GM12873 (cell line): Measurements from ENCODE around the gene SLC12A5.

ENCODE experiments used
- TF ChIP-seq, protein P1 (sequence below): IDR thresholded peaks from 2 replicates; pipeline ENCODE4 v1.5.1; 2012; ENCODE audit warnings: low read depth, mild to moderate bottlenecking, moderate library complexity, low read length, control low read depth; ENCODE audit not compliant: insufficient read depth; ENCODE audit errors: missing control alignments

SLC12A5 gene

DNA sequence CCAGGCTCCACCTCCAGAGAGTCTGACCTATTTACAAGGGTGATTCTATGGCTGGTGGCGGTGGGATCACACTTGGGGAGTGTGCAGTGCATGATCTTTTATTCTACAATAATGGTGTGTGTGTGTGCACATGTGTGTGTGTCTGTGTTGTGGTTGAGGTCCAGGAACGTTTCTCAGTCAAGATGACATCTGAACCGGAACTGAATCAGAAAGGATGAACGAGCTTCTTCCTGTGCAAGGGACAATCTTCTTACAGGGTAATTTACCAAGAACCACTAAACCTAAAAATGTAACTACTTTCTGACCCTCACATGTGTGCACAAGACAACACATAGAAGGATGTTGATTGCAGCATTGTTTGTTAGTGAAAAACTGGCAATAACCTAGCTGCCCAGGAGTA, 11.7 kb upstream of the SLC12A5 start:
- TF ChIP-seq, protein P1, sequence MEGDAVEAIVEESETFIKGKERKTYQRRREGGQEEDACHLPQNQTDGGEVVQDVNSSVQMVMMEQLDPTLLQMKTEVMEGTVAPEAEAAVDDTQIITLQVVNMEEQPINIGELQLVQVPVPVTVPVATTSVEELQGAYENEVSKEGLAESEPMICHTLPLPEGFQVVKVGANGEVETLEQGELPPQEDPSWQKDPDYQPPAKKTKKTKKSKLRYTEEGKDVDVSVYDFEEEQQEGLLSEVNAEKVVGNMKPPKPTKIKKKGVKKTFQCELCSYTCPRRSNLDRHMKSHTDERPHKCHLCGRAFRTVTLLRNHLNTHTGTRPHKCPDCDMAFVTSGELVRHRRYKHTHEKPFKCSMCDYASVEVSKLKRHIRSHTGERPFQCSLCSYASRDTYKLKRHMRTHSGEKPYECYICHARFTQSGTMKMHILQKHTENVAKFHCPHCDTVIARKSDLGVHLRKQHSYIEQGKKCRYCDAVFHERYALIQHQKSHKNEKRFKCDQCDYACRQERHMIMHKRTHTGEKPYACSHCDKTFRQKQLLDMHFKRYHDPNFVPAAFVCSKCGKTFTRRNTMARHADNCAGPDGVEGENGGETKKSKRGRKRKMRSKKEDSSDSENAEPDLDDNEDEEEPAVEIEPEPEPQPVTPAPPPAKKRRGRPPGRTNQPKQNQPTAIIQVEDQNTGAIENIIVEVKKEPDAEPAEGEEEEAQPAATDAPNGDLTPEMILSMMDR, result no peak

GRCh38 chr20:46018112-46018511, 10.9 kb upstream of the SLC12A5 start:
- TF ChIP-seq, protein P1, result no peak

DNA sequence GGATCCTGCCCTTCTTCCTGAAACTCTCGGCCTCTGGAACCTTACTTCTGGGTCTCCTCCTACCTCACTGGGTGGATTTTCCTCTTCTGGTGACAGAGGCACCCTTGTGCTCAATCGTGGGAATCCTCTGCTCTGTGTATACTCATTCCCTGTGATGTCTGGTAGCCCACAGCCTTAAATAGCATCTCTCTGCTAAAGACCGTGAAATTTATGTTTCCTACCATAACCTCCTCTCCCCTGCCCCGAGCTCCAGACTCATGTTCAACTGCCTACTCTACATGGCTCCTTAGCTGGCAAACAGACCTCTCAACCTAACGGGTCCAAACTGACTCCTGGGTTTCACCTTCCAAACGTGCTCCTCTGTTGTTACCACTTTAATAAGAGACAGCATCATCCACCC, 10.4 kb upstream of the SLC12A5 start:
- TF ChIP-seq, protein P1, result no peak

DNA sequence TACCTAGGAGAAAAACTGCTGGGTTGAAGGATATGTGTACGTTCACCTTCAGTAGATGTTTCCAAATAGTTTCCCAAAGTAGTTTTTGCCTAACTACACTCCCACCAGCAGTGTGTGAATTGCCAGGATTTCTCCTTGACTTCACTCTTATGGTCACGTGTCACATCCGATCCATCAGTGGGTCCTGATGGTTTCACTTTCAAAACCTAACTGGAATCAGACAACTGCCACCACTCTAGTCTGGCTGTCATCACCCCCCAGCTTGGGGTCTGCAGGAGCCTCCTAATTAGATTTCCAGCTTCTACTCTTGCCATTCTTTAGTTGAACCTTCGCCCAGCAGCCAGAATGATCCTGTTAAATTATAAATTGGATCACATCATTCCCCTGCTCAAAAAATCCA, 8.5 kb upstream of the SLC12A5 start:
- TF ChIP-seq, protein P1, result no peak

GRCh38 chr20:46021361-46022359, 7.4 kb upstream of the SLC12A5 start:
- TF ChIP-seq, protein P1, result peak; percentile 5

DNA sequence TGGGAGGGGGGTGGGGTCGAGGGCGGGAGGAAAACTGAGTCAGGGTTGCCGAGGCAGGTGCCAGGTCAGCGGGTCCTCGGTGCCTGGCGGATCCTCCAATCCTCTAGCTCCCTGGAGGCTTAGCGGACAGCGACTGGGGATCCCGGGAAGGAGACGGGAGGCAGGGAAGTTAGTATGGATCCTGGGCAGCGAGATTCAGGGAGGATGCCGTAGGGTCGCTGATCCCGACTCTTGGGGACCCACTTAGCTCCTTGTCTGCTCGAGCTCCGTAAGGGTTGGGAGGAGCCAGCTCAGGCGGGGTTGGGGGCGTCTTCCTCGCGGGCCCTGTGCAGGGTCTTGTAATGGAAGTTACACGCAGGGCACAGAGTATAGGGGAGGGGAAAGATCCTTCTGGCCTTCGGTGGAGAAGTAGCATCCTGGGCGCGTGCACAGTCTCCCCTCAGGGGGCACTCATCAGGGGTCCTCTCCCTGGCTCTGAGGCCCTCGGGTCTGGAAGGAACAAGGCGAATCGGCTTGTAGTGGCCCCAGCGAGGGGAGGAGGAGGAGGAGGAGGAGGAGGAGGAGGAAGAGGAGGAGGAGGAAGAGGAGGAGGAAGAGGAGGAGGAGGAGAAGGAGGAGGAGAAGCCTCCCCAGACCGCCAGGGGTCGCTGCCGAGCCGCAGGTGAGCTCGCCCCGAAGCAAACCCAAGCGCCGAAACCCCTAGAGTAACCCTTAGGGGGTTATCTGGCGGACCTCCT, 6.4 kb upstream of the SLC12A5 start:
- TF ChIP-seq, protein P1, result peak; percentile 87

DNA sequence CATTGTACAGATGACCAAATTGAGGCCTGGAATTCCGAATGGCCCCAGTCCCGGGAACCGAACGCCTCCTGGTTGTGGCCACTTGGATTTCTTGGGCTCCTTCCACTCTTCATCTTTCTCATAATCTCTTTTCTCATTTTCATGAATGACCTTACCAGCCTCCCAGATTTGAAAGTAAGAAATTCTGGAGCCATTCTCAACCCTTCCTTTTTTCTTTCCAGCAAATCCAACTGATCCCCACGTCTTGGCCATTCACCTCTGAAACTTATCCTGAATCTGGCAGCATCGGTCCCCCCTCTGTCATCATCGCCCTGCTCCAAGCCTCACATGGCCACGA, 5.9 kb upstream of the SLC12A5 start:
- TF ChIP-seq, protein P1, result no peak
